Measurements from ENCODE around the gene FCHSD2. TPM values are rescaled to one million over a fixed set of nuclear protein-coding genes. Genes with fewer than 3 reads are reported as not detected.

FCHSD2 gene
- total RNA-seq, 2 experiments from 2014 or later: 21.9 to 24.1 TPM

DNA sequence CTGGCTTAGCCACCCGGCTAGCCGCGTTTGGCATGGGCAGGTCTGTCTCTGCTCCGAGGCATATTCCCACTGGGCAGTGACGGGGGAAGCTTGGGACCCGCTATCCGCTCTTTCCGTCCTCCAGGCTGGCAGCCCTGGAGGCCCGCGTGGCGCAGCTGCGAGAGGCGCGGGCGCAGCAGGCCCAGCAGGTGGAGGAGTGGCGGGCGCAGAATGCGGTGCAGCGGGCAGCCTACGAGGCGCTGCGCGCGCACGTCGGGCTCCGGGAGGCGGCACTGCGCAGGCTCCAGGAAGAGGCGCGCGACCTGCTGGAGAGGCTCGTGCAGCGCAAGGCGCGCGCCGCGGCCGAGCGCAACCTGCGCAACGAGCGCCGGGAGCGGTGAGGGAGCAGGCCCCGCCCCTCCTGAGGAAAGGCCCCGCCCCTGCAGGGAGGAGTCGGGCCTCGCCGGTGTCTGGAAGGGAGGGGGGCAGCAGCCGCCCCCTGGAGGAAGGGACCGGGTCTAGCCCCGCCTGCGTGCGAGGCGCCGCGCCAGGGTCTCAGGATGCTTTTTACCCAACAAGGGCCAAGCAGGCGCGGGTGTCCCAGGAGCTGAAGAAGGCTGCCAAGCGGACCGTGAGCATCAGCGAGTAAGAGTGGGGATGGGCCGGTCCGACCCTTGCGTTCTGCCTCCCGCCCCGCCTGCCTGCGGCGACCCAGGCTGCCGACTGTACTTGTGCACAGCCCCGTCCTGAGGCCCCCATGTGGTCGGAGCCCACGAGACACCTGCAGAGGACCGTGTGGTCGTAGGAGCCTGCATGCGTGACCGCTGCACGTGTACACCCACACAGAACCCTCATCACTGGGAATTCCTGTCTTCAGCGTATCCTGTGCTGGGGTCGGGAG is 320.0 kb downstream of the FCHSD2 start:
- peak; percentile 90 for DNase-seq
- CTCF ChIA-PET: interaction anchor here (1.0 to 2.6 kb wide), 3 partner anchors 9 to 357 kb away, joined by 3 to 13 read pairs (median 9); no protein-coding TSS in a partner anchor
- intact Hi-C loops (cut with micrococcal nuclease): loop anchor here (1.0 kb wide), 1 partner anchor 8 kb away; the partner anchor contains the start of gene ATG16L2
- peaks cover 27% of the 10 kb centered on the region for H3K36me3 Mint-ChIP-seq
- POLR2A ChIA-PET: no interaction called here
- peak overlapping the region; percentile 29 for H3K4me3 Mint-ChIP-seq
- peak overlapping the region; percentile 64 for H3K27ac Mint-ChIP-seq
- H3K9me3 Mint-ChIP-seq: no peaks in the 10 kb centered on the region
- H3K4me1 Mint-ChIP-seq (ENCODE audit: low read depth): peaks cover 23% of the 10 kb centered on the region
- no peaks in the 10 kb centered on the region for H3K27me3 Mint-ChIP-seq

DNA sequence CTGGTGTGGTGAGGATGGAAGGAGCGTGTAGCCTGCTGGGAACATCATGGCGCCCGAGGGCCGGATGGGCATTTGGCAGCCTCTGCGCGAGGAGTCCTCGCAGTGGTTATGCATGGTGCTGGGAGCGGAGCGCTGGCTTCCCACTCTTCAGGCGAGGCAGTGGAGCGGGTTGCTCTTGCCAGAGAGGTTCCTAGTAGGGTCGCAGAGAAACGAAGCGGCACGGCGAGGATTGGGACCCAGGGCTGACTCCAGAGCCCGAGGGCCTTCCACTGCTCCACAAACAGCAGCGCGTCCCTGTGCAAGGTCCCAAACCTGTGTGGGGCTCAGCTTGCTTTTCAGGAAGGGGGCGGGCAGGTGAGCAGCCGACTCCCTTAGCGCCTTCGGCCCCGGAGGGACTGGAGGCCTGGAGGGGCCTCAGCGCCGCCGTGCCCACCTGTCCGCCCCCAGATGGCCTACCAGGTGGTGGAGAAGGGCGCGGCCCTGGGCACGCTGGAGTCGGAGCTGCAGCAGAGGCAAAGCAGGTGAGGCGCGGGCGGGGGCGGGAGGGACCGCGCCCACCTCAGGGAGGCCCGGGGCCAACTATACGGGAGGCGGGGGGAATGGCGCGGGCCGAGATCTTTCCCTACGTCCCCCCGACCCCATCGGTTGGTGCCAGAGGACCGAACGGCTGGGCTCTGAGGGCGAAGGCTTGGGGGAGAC is 320.7 kb downstream of the FCHSD2 start:
- Mint-ChIP-seq H3K9me3 (no peaks in the 10 kb centered on the region), H3K36me3 (peaks cover 29% of the 10 kb centered on the region), H3K27ac (peak overlapping the region; percentile 46), H3K4me3 (peak overlapping the region; percentile 23), H3K4me1 (ENCODE audit: low read depth) (peaks cover 24% of the 10 kb centered on the region), H3K27me3 (no peaks in the 10 kb centered on the region)
- no peak for DNase-seq
- ChIA-PET POLR2A (interaction anchor here (0.6 kb wide), 1 partner anchor 18 kb away, joined by 3 read pairs; no protein-coding TSS in a partner anchor), CTCF (interaction anchor here (1.5 to 2.6 kb wide), 2 partner anchors 8 to 357 kb away, joined by 3 to 13 read pairs; no protein-coding TSS in a partner anchor)
- intact Hi-C loops (cut with micrococcal nuclease): no loop called here

DNA sequence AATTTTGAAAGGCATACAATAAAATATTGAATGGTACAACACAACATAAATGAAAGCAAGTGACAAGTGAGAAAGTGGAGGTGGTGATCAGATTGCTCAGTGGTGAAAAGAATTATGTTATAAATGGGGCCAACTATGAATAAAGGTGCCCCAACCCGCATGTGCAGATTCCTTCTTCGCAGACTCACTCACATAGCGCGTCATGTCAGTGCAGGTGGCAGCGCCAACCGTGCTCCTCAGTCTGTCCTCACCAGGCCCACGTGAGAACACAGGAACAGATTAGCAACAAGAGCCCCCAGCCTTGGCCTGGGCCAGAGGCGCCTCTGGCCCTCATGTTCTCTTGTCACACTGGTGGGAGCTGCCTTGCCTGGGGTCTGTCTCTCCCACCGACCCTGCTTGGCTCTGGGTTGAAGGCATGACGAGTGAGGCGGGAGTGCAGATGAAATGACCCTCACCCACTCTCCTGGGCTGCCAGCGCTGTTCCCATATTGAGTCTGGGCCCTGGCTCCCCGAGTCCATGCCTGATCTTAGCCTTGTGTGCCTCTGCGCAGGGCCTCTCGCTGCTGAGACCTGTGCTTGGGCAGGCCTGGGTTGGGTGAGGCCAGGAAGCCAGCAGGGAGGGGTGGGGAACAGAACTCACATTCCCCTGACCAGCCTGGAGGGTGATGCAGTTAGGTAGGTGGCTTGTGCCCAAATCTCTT is 321.5 kb downstream of the FCHSD2 start:
- Mint-ChIP-seq H3K27me3 (no peaks in the 10 kb centered on the region), H3K4me3 (peak overlapping the region; percentile 0), H3K27ac (peak overlapping the region; percentile 46), H3K9me3 (no peaks in the 10 kb centered on the region), H3K4me1 (ENCODE audit: low read depth) (peaks cover 30% of the 10 kb centered on the region), H3K36me3 (peaks cover 29% of the 10 kb centered on the region)
- CTCF ChIA-PET: interaction anchor here (2.6 kb wide), 1 partner anchor 7 kb away, joined by 13 read pairs; no protein-coding TSS in a partner anchor
- no peak for DNase-seq
- intact Hi-C loops (cut with micrococcal nuclease): no loop called here
- POLR2A ChIA-PET: no interaction called here

DNA sequence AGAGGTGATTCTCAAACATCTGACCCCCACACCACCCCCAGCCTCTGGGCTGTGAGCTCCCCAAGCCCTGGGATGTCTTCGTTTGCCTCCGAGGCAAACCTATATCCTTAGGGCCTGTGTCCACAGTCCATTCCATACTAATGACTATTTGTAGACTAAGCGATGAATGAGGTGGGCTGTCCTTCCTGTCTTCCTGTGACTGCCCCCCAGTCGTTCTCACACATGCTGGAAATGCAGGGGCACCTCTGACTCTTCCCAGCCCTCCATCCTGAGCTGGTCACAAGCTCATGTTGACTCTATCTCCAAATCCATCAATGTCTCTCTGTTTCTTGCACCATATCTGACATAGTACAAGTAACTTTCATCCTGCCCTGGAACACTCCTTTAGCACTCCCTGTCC is 323.1 kb downstream of the FCHSD2 start:
- H3K9me3 Mint-ChIP-seq: no peaks in the 10 kb centered on the region
- no peak overlapping the region for H3K4me3 Mint-ChIP-seq
- H3K36me3 Mint-ChIP-seq: peaks cover 32% of the 10 kb centered on the region
- no peak overlapping the region for H3K27ac Mint-ChIP-seq
- peaks cover 30% of the 10 kb centered on the region for H3K4me1 Mint-ChIP-seq (ENCODE audit: low read depth)
- no peak for DNase-seq
- ChIA-PET POLR2A (no interaction called here), CTCF (interaction anchor here (1.0 to 1.2 kb wide), 2 partner anchors 12 to 94 kb away, joined by 4 to 9 read pairs; no protein-coding TSS in a partner anchor)
- H3K27me3 Mint-ChIP-seq: no peaks in the 10 kb centered on the region
- intact Hi-C loops (cut with micrococcal nuclease): no loop called here

DNA sequence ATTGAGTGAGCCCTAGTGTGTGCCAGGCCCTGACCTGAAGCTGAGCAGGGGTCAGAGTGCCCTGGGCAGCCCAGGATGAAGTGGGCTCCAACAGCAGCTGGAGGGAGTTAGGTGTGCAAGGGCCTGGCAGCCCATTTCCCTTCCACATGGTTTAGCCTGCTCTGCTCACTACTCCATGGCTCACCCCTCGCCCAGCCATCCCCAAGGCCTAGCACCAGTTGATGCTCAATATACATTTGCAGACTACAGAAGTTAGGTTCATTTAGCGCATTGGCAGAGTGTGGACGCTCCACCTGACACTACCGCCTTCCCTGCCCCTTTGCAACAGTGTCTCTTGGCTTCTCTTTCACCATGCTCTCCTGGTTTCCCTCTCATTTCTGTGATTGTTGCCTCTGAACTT is 324.2 kb downstream of the FCHSD2 start:
- ChIA-PET POLR2A (no interaction called here), CTCF (interaction anchor here (0.6 to 1.1 kb wide), 3 partner anchors 24 to 93 kb away, joined by 3 to 4 read pairs (median 3); partner anchors contain the start of gene STARD10)
- DNase-seq: no peak
- Mint-ChIP-seq H3K9me3 (no peaks in the 10 kb centered on the region), H3K4me1 (ENCODE audit: low read depth) (peaks cover 29% of the 10 kb centered on the region), H3K36me3 (peaks cover 38% of the 10 kb centered on the region), H3K27me3 (no peaks in the 10 kb centered on the region), H3K27ac (peak overlapping the region; percentile 14), H3K4me3 (no peak overlapping the region)
- intact Hi-C loops (cut with micrococcal nuclease): no loop called here

DNA sequence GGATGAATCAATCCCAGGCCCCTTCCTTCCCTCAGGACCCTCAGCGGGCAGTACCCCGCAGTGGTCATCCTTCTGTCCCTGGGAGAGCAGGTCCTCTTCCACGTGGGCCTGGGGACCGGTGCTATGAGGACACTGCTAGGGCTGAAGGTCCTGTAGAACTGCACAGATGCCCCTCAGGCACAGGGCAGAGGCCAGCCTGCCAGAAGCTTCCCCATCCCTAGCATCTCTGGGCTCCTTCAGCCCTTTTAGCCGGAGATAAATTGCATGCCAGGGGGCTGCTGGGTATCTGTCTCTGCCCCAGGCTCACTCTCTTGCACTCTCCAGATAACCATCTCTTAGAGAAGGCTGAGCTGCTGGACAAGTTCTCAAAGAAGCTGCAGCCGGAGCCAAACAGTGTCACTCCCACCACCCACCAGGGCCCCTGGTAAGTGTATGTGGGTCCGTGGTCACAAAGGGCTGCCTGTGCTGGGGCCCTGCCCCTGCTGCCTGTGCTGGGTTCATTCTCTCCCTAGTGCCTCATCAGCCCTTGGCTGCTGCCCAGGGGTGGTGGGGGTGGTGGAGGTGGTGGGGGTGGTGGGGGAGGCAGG is 325.6 kb downstream of the FCHSD2 start:
- intact Hi-C loops (cut with micrococcal nuclease): no loop called here
- Mint-ChIP-seq H3K9me3 (no peaks in the 10 kb centered on the region), H3K36me3 (peaks cover 45% of the 10 kb centered on the region), H3K27ac (peak overlapping the region; percentile 98), H3K27me3 (no peaks in the 10 kb centered on the region), H3K4me1 (ENCODE audit: low read depth) (peaks cover 38% of the 10 kb centered on the region), H3K4me3 (peak overlapping the region; percentile 98)
- POLR2A ChIA-PET: interaction anchor here (1.4 to 2.0 kb wide), 2 partner anchors 91 to 95 kb away, joined by 4 to 8 read pairs; no protein-coding TSS in a partner anchor
- CTCF ChIA-PET: interaction anchor here (1.4 to 5.4 kb wide), 4 partner anchors 8 to 92 kb away, joined by 3 to 63 read pairs (median 12); partner anchors contain the start of gene STARD10
- no peak for DNase-seq

DNA sequence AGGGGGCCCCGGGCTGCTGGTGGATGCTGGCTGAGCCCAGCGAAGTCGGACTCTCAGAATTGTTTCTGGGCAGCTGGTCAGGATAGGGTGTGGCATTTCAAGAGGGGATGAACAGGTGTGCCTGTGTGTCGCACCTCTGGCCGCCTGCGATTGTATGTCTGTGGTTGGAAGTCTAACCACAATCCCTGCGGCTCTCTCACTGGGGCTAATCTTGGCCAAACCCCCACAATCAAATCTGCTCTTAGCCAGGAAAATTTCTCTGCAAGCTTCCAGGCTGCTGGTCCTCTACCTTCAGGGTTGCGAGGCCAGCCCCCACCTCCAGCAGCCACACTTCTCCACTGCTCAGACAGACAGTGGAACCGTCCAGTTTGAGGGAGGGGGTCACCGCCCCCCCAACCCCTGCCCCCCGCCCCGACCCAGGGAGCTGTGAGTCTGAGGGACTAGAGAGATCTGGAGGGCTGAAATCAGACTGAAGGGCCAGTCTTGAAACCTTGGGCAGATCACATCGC is 327.0 kb downstream of the FCHSD2 start:
- no peaks in the 10 kb centered on the region for H3K27me3 Mint-ChIP-seq
- ChIA-PET CTCF (interaction anchor here (1.1 to 5.4 kb wide), 5 partner anchors 9 to 327 kb away, joined by 3 to 63 read pairs (median 6); partner anchors contain the start of genes FCHSD2 and STARD10), POLR2A (interaction anchor here (2.0 to 3.2 kb wide), 2 partner anchors 22 to 93 kb away, joined by 8 to 19 read pairs; partner anchors contain the start of gene STARD10)
- peaks cover 48% of the 10 kb centered on the region for H3K36me3 Mint-ChIP-seq
- H3K4me3 Mint-ChIP-seq: peak overlapping the region; percentile 98
- DNase-seq: no peak
- no peaks in the 10 kb centered on the region for H3K9me3 Mint-ChIP-seq
- H3K27ac Mint-ChIP-seq: peak overlapping the region; percentile 98
- peaks cover 35% of the 10 kb centered on the region for H3K4me1 Mint-ChIP-seq (ENCODE audit: low read depth)
- intact Hi-C loops (cut with micrococcal nuclease): loop anchor here (1.0 kb wide), 1 partner anchor 93 kb away; no protein-coding TSS in a partner anchor

DNA sequence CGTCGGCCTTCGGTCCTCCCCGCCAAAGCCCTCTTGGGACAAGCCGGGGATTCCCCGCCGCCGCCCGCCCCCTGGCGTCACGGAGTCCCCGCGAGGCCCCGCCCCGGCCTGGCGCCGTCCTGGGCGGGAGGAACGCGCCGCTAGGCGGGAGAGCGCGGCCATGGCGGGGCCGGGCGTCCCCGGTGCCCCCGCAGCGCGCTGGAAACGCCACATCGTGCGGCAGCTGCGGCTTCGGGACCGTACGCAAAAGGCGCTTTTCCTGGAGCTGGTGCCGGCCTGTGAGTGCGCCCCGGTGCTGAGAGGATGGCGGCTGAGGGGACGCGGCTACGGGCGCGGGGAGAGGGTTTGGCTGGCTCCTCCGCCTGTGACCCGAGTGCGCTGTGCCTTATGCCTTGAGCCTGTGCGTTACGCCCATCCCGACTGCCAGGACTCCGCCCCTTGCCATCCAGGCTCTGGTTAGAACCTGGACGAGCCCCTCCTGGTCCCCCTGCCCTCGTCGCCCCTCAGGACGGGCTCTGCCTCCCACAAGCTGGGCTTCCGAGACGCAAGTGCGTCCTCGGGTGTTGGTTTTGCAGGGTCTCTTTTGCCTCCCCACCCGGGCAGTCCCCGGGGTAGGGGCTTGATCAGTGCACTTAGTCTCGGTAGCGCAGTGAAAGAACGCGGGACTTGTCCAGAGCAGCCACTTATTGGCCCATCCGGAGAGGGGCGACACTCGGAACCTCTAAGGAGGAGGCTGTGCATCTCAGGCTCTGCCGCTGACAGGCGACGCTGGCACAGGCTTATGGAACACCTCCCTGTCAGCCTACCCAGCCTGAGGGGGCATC is 327.6 kb downstream of the FCHSD2 start, which contains the start of gene ATG16L2:
Gene ATG16L2, plus strand, starts transcription at position 126 of the 824 bp plus-strand sequence. Its CDS starts 35 bp downstream, at position 161.
- Mint-ChIP-seq H3K4me3 (peak within 1 kb of the TSS; percentile 98), H3K36me3 (peaks cover 45% of the 10 kb centered on the region), H3K4me1 (ENCODE audit: low read depth) (peaks cover 33% of the 10 kb centered on the region), H3K9me3 (no peaks in the 10 kb centered on the region), H3K27ac (peak within 1 kb of the TSS; percentile 98), H3K27me3 (no peaks in the 10 kb centered on the region)
- ChIA-PET CTCF (interaction anchor here (1.5 to 5.4 kb wide), 5 partner anchors 10 to 328 kb away, joined by 3 to 63 read pairs (median 12); partner anchors contain the start of genes FCHSD2 and STARD10), POLR2A (interaction anchor here (0.7 to 3.2 kb wide), 3 partner anchors 21 to 93 kb away, joined by 4 to 19 read pairs (median 8); partner anchors contain the start of gene STARD10)
- intact Hi-C loops (cut with micrococcal nuclease): loop anchor here (1.0 kb wide), 3 partner anchors 8 to 92 kb away; no protein-coding TSS in a partner anchor
- DNase-seq: peak; percentile 92

DNA sequence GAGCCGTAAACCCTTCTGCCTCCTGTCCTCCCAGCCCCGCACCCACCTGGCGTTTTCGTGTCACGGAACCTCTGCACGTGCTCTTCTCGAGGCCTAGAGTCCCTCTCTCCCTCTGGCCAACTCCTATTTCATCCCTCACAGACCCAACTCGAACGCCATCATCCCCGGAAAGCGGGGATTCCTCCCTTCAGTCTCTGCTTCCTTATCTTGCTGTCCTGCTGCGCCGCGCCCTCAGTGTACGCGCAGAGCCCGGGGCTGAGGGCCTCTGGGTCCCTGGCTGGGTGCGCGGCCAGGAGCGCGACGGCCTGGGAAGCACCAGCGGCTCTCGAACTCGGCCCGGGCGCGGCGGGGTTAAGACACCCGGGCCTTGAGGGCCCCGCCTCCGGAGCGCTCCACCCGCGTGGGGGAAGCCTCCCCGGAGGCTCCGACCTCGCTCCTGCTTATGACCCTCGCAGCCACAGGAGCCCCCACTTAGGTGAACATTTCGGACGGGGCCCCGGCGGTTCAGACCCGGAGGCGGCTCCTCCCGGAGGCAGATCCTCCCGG is 328.3 kb downstream of the FCHSD2 start:
- Mint-ChIP-seq H3K4me1 (ENCODE audit: low read depth) (peaks cover 33% of the 10 kb centered on the region), H3K36me3 (peaks cover 43% of the 10 kb centered on the region), H3K27me3 (no peaks in the 10 kb centered on the region), H3K4me3 (peak overlapping the region; percentile 98), H3K9me3 (no peaks in the 10 kb centered on the region), H3K27ac (peak overlapping the region; percentile 97)
- POLR2A ChIA-PET: interaction anchor here (0.7 to 3.2 kb wide), 8 partner anchors 15 to 91 kb away, joined by 3 to 19 read pairs (median 4); partner anchors contain the start of gene STARD10
- DNase-seq: no peak
- intact Hi-C loops (cut with micrococcal nuclease): loop anchor here (1.0 to 2.0 kb wide), 4 partner anchors 8 to 329 kb away; partner anchors contain the start of genes ARAP1 and FCHSD2
- CTCF ChIA-PET: interaction anchor here (0.7 to 5.4 kb wide), 24 partner anchors 8 to 439 kb away, joined by 3 to 63 read pairs (median 6); partner anchors contain the start of genes CLPB, FCHSD2 and STARD10

Data from activated CD4-positive, alpha-beta memory T cell treated with anti-CD3 and anti-CD28 coated beads for 36 hours (primary cell).